HCT116 (cell line): ENCODE data around the gene AGPS. TPM values are rescaled to one million over a fixed set of nuclear protein-coding genes. Genes with fewer than 3 reads are reported as not detected.

Source experiments
- ATAC-seq: fragments of 200-7000 bp; cut with Tn5 transposase; 2 replicates; pipeline ENCODE4 v1.9.1; 2020; ENCODE audit warnings: mild to moderate bottlenecking, moderate library complexity
- BruUV-seq: library from RNA; stranded (reverse); fragments of 400-500 nt; replicated peaks from 2 replicates; lab custom pipeline; 2021; lab: Mats Ljungman, UMichigan
- CTCF ChIA-PET: fragments of 300-600 bp; sonication (Branson Sonifier 250); formaldehyde crosslinking; loops from one replicate; lab custom pipeline; 2021; ENCODE audit warnings: antibody characterized with exemption; lab: Charles Lee
- POLR2A ChIA-PET: fragments of 300-600, 350-600 bp; sonication (Branson Sonifier 250); formaldehyde crosslinking; loops from one replicate; lab custom pipeline; 2021; ENCODE audit warnings: antibody characterized with exemption; lab: Charles Lee
- RAD21 ChIA-PET, 2 experiments: fragments of 300-600 bp; sonication (Branson Sonifier 250); formaldehyde crosslinking; loops; one replicate each; lab custom pipeline; 2023; ENCODE audit warnings: low total read pairs in 2 of 2; ENCODE audit not compliant: uncharacterized antibody in 2 of 2, unreplicated experiment in 2 of 2, low non-redundant PET in 1 of 2; lab: Charles Lee
- DNase-seq: peaks from one replicate; pipeline ENCODE4 v3.0.0-alpha.2; 2010; ENCODE audit warnings: low read depth, low spot score
- H2AFZ ChIP-seq: fragments of 200-600 bp; shearing (Covaris generic), sonication (generic); 2 replicates; pipeline ENCODE4 v1.6.1; 2017; ENCODE audit warnings: low read depth, mixed run types, mixed read lengths, antibody characterized with exemption, low read length; ENCODE audit not compliant: poor library complexity, severe bottlenecking
- H3K27ac ChIP-seq: 2 replicates; pipeline ENCODE4 v1.5.1; 2012; ENCODE audit warnings: low read depth, low read length
- H3K27me3 ChIP-seq: fragments of 200-600 bp; sonication (generic); 2 replicates; pipeline ENCODE4 v1.6.1; 2016; ENCODE audit warnings: mixed run types, low read length, mixed read lengths; ENCODE audit not compliant: insufficient read depth
- H3K36me3 ChIP-seq, 2 experiments: fragments of 200-500 bp in 1 of 2; fragments of 200-600 bp in 1 of 2; sonication (Bioruptor generic) in 1 of 2; sonication (generic) in 1 of 2; 2 replicates each; pipeline versions ENCODE4 v1.5.1 to v1.6.1; 2014 to 2016; ENCODE audit warnings: low read length in 2 of 2, inconsistent platforms in 1 of 2, mixed read lengths in 1 of 2, mixed run types in 1 of 2; ENCODE audit not compliant: insufficient read depth in 2 of 2, control insufficient read depth in 1 of 2
- H3K4me1 ChIP-seq, 2 experiments: fragments of 200-600 bp in 1 of 2; sonication (generic) in 1 of 2; 2 replicates each; pipeline versions ENCODE4 v1.5.1 to v1.6.1; 2012 to 2017; ENCODE audit warnings: low read length in 2 of 2, inconsistent platforms in 1 of 2, mild to moderate bottlenecking in 1 of 2, mixed read lengths in 1 of 2, mixed run types in 1 of 2, moderate library complexity in 1 of 2; ENCODE audit not compliant: insufficient read depth in 2 of 2, control insufficient read depth in 1 of 2
- H3K4me2 ChIP-seq: fragments of 200-600 bp; sonication (generic); 2 replicates; pipeline ENCODE4 v1.6.1; 2017; ENCODE audit warnings: mixed run types, low read length, mixed read lengths
- H3K4me3 ChIP-seq, 2 experiments: fragments of 200-600 bp in 1 of 2; sonication (generic) in 1 of 2; replicated peaks in 1 of 2; 2 replicates each; pipeline ENCODE4 v1.5.1; 2011 to 2016; ENCODE audit warnings: low read length in 2 of 2, control low read depth in 1 of 2, low read depth in 1 of 2, mild to moderate bottlenecking in 1 of 2, mixed read lengths in 1 of 2, mixed run types in 1 of 2
- H3K79me2 ChIP-seq: fragments of 200-600 bp; sonication (generic); 2 replicates; pipeline ENCODE4 v1.6.1; 2017; ENCODE audit warnings: mild to moderate bottlenecking, mixed run types, low read length, moderate library complexity, mixed read lengths; ENCODE audit not compliant: insufficient read depth
- H3K9ac ChIP-seq: fragments of 200-600 bp; sonication (generic); 2 replicates; pipeline ENCODE4 v1.6.1; 2016; ENCODE audit warnings: low read length, mixed read lengths
- H3K9me2 ChIP-seq: fragments of 200-600 bp; sonication (generic), shearing (Covaris generic); 2 replicates; pipeline ENCODE4 v1.6.1; 2017; ENCODE audit warnings: mixed run types, mild to moderate bottlenecking, moderate library complexity; ENCODE audit not compliant: insufficient read depth
- H3K9me3 ChIP-seq, 2 experiments: fragments of 200-500 bp in 1 of 2; fragments of 200-600 bp in 1 of 2; sonication (Bioruptor generic) in 1 of 2; sonication (generic) in 1 of 2; 2 replicates each; pipeline ENCODE4 v1.6.1; 2014 to 2017; ENCODE audit warnings: low read length in 2 of 2, mixed read lengths in 2 of 2, inconsistent platforms in 1 of 2, low read depth in 1 of 2, mild to moderate bottlenecking in 1 of 2, mixed run types in 1 of 2, moderate library complexity in 1 of 2; ENCODE audit not compliant: control insufficient read depth in 1 of 2, insufficient read depth in 1 of 2
- H4K20me1 ChIP-seq: fragments of 200-600 bp; sonication (generic), shearing (Covaris generic); 2 replicates; pipeline ENCODE4 v1.6.1; 2017; ENCODE audit warnings: mixed run types, mild to moderate bottlenecking, moderate library complexity; ENCODE audit not compliant: insufficient read depth
- CTCF ChIP-seq, 3 experiments: fragments of 200-600 bp in 1 of 3; sonication (generic) in 1 of 3; IDR thresholded peaks in 2 of 3; conservative IDR thresholded peaks in 1 of 3; 2 replicates each; pipeline ENCODE4 v1.5.1; 2012 to 2017; ENCODE audit warnings: low read depth in 2 of 3, low read length in 2 of 3, antibody characterized with exemption in 1 of 3, borderline replicate concordance in 1 of 3, control low read depth in 1 of 3, mild to moderate bottlenecking in 1 of 3, mixed read lengths in 1 of 3, mixed run types in 1 of 3, moderate library complexity in 1 of 3; ENCODE audit not compliant: insufficient read depth in 1 of 3
- EGR1 ChIP-seq: IDR thresholded peaks from 2 replicates; pipeline ENCODE4 v1.6.1; 2012; ENCODE audit warnings: low read depth
- ELF1 ChIP-seq: IDR thresholded peaks from 2 replicates; pipeline ENCODE4 v1.6.1; 2012; ENCODE audit warnings: low read depth, borderline replicate concordance
- EZH2phosphoT487 ChIP-seq: fragments of 200-600 bp; IDR thresholded peaks from 2 replicates; pipeline ENCODE4 v1.6.1; 2018; ENCODE audit warnings: antibody characterized with exemption, borderline replicate concordance
- JUND ChIP-seq: IDR thresholded peaks from 2 replicates; pipeline ENCODE4 v1.6.1; 2012
- MAX ChIP-seq: IDR thresholded peaks from 2 replicates; pipeline ENCODE4 v1.6.1; 2012
- POLR2AphosphoS5 ChIP-seq: IDR thresholded peaks from 2 replicates; pipeline ENCODE4 v1.6.1; 2011; ENCODE audit warnings: mild to moderate bottlenecking, low read depth, low read length, moderate library complexity
- RAD21 ChIP-seq: IDR thresholded peaks from 2 replicates; pipeline ENCODE4 v1.6.1; 2012; ENCODE audit warnings: low read depth, mild to moderate bottlenecking
- SIN3A ChIP-seq: IDR thresholded peaks from 2 replicates; pipeline ENCODE4 v1.6.1; 2012; ENCODE audit warnings: low read depth
- SP1 ChIP-seq: IDR thresholded peaks from 2 replicates; pipeline ENCODE4 v1.6.1; 2012; ENCODE audit warnings: low read depth
- SRF ChIP-seq: IDR thresholded peaks from 2 replicates; pipeline ENCODE4 v1.6.1; 2012; ENCODE audit warnings: low read depth
- ZBTB33 ChIP-seq: IDR thresholded peaks from 2 replicates; pipeline ENCODE4 v1.6.1; 2011; ENCODE audit warnings: mild to moderate bottlenecking, low read length, moderate library complexity; ENCODE audit not compliant: insufficient replicate concordance; ENCODE audit errors: extremely low read depth
- intact Hi-C: fragments of 100-400 bp; cut with micrococcal nuclease; formaldehyde crosslinking; loops from 2 replicates; pipeline ENCODE4 v1.10.0; 2022
- total RNA-seq: library from RNA; stranded (reverse); gene quantifications from one replicate; pipeline ENCODE4 v1.2.1, GENCODE V29; 2021; ENCODE audit not compliant: unreplicated experiment

AGPS gene
- total RNA-seq, 1 experiment from 2014 or later, result 66.6 TPM

- peak; percentile 57; the same call in 1 of the 2 replicates for TF ChIP-seq SRF
- TF ChIP-seq ZBTB33, result no peak
- no peak; the same call in 1 of the 2 replicates for TF ChIP-seq JUND
These were observed at the start of gene AGPS (continued) for GRCh38 chr2:177392373-177393202.

- Histone ChIP-seq H3K9ac (no peak overlapping the region), H3K4me2 (no peak overlapping the region), H3K9me2 (no peaks in the 10 kb centered on the region), H3K4me1 (peaks cover under 1 to 4% of the 10 kb centered on the region in 2 experiments; a peak in 3 of 4 replicates), H3K9me3 (no peaks in the 10 kb centered on the region), H4K20me1 (no peaks in the 10 kb centered on the region), H3K27ac (no peak overlapping the region), H3K27me3 (no peaks in the 10 kb centered on the region), H3K36me3 (no peaks in the 10 kb centered on the region), H3K4me3 (no peak overlapping the region), H3K79me2 (no peaks in the 10 kb centered on the region), H2AFZ (no peak overlapping the region)
- no peak for DNase-seq
- no TSS peak for BruUV-seq
- RAD21 ChIA-PET, result no interaction called here
- TF ChIP-seq SP1 (no peak), SIN3A (no peak), ELF1 (no peak), EZH2phosphoT487 (no peak), ZBTB33 (no peak), EGR1 (no peak), CTCF (IDR thresholded peaks at IDR 0.05 in 2 of 3, conservative IDR thresholded peaks at IDR 0.05 in 1 of 3; ENCODE audit: borderline replicate concordance in 1 of 3, insufficient read depth in 1 of 3, low read depth in 2 of 3, low read length in 2 of 3) (no peak), RAD21 (no peak), MAX (no peak), JUND (no peak), POLR2AphosphoS5 (no peak)
- intact Hi-C loops, result no loop called here
- CTCF ChIA-PET, result interaction anchor here (1.2 to 1.6 kb wide), 2 partner anchors 8 to 72 kb away, joined by 3 to 4 read pairs; no protein-coding TSS in a partner anchor
- ATAC-seq, result no peak
- POLR2A ChIA-PET, result no interaction called here
These were observed 48.8 kb upstream of the AGPS start for GRCh38 chr2:177343773-177344172.
